Endodermal cell (in vitro differentiated cells): ENCODE measurements around the gene RALGPS1. TPM values are rescaled to one million over a fixed set of nuclear protein-coding genes. Genes with fewer than 3 reads are reported as not detected.

Source experiments
- DNase-seq: peaks from one replicate; pipeline ENCODE4 v3.0.0-alpha.2; 2017
- H3K27ac ChIP-seq: 2 replicates; pipeline ENCODE4 v1.5.1; 2013; ENCODE audit warnings: mild to moderate bottlenecking, low read depth, low read length, moderate library complexity
- H3K27me3 ChIP-seq: 2 replicates; pipeline ENCODE4 v1.6.1; 2013; ENCODE audit warnings: mild to moderate bottlenecking, low read length, moderate library complexity; ENCODE audit not compliant: insufficient read depth, control insufficient read depth, poor library complexity, severe bottlenecking
- H3K36me3 ChIP-seq: 2 replicates; pipeline ENCODE4 v1.7.0; 2013; ENCODE audit warnings: mild to moderate bottlenecking, low read length, moderate library complexity; ENCODE audit not compliant: control insufficient read depth, insufficient read depth
- H3K4me1 ChIP-seq: one replicate; pipeline ENCODE4 v1.7.0; 2013; ENCODE audit warnings: low read length; ENCODE audit not compliant: control insufficient read depth, insufficient read depth
- H3K4me3 ChIP-seq: 2 replicates; pipeline ENCODE4 v1.5.1; 2013; ENCODE audit warnings: mild to moderate bottlenecking, low read length, moderate library complexity
- H3K9ac ChIP-seq: 2 replicates; pipeline ENCODE4 v1.6.1; 2013; ENCODE audit warnings: mild to moderate bottlenecking, low read length, moderate library complexity; ENCODE audit not compliant: poor library complexity, severe bottlenecking; ENCODE audit errors: extremely low read depth
- H3K9me3 ChIP-seq: 2 replicates; pipeline ENCODE4 v1.6.1; 2013; ENCODE audit warnings: mild to moderate bottlenecking, low read length, moderate library complexity; ENCODE audit not compliant: control insufficient read depth
- H3K27ac Mint-ChIP-seq: 2 replicates; pipeline ENCODE4 v1.8.0; 2020; ENCODE audit warnings: mixed read lengths
- H3K27me3 Mint-ChIP-seq: 2 replicates; pipeline ENCODE4 v1.8.0; 2021; ENCODE audit warnings: mild to moderate bottlenecking, mixed read lengths; ENCODE audit not compliant: insufficient read depth
- H3K36me3 Mint-ChIP-seq: 2 replicates; pipeline ENCODE4 v1.8.0; 2020; ENCODE audit warnings: low read depth, mixed read lengths
- H3K4me1 Mint-ChIP-seq: 2 replicates; pipeline ENCODE4 v1.8.0; 2020; ENCODE audit warnings: mixed read lengths
- H3K4me3 Mint-ChIP-seq: 2 replicates; pipeline ENCODE4 v1.8.0; 2020; ENCODE audit warnings: mild to moderate bottlenecking, moderate library complexity, mixed read lengths
- H3K9me3 Mint-ChIP-seq: 2 replicates; pipeline ENCODE4 v1.8.0; 2020; ENCODE audit warnings: mild to moderate bottlenecking, mixed read lengths
- WGBS, 2 experiments: methylation state at CpG; one replicate each; pipeline versions ENCODE4 v1.1.5 to v1.1.7; 2013; ENCODE audit warnings: missing lambda C conversion rate in 2 of 2, mixed read lengths in 1 of 2; ENCODE audit not compliant: insufficient coverage in 1 of 2, insufficient read length in 1 of 2; 5-methylcytosine and 5-hydroxymethylcytosine counted together
- total RNA-seq, 2 donors: library from RNA; stranded (reverse); fragmentation: NEBNext Ultra II Directional in 1 of 2; extraction: Animal tissue kit (Norgen Biotek cat#: 25700) in 1 of 2; gene quantifications; 2 replicates in 1 of 2; 3 replicates in 1 of 2; pipeline ENCODE4 v1.2.1, GENCODE V29; 2021
- TF ChIP-seq, protein P1 (sequence below): fragments of 200-600 bp; sonication (generic); conservative IDR thresholded peaks from 2 replicates; pipeline ENCODE4 v1.5.0; 2021; ENCODE audit warnings: antibody characterized with exemption, mild to moderate bottlenecking

The RALGPS1 gene
- total RNA-seq, 2 donors from 2014 or later: 23.3 to 25.0 TPM

DNA sequence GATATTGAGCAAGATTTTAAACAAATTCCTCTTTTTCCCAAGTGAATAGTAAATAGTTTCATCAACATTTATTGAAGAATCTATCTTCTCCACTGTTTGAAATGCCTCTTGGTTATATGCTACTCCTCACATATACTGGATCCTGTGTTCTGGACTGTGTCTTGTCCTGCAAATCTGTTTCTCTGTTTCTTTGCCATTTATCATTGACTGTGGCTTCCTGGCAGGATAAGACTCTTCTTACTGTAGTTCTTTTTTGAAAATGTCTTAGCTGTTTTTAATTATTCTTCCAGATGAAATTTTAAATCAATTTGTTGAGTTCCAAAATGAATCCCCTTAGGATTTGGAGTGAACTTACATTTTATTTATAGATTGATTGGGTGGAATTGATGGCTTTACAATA is 27.8 kb downstream of the RALGPS1 start:
- H3K9ac ChIP-seq: no peak overlapping the region
- H3K36me3 ChIP-seq: no peaks in the 10 kb centered on the region
- H3K27ac ChIP-seq: no peak overlapping the region
- no peaks in the 10 kb centered on the region for H3K36me3 Mint-ChIP-seq
- TF ChIP-seq, protein P1, sequence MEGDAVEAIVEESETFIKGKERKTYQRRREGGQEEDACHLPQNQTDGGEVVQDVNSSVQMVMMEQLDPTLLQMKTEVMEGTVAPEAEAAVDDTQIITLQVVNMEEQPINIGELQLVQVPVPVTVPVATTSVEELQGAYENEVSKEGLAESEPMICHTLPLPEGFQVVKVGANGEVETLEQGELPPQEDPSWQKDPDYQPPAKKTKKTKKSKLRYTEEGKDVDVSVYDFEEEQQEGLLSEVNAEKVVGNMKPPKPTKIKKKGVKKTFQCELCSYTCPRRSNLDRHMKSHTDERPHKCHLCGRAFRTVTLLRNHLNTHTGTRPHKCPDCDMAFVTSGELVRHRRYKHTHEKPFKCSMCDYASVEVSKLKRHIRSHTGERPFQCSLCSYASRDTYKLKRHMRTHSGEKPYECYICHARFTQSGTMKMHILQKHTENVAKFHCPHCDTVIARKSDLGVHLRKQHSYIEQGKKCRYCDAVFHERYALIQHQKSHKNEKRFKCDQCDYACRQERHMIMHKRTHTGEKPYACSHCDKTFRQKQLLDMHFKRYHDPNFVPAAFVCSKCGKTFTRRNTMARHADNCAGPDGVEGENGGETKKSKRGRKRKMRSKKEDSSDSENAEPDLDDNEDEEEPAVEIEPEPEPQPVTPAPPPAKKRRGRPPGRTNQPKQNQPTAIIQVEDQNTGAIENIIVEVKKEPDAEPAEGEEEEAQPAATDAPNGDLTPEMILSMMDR: no peak
- H3K27me3 ChIP-seq: no peaks in the 10 kb centered on the region
- no peak overlapping the region for H3K4me3 Mint-ChIP-seq
- H3K9me3 Mint-ChIP-seq: no peaks in the 10 kb centered on the region
- no peak for DNase-seq
- no peaks in the 10 kb centered on the region for H3K27me3 Mint-ChIP-seq
- H3K9me3 ChIP-seq: no peaks in the 10 kb centered on the region
- H3K4me1 ChIP-seq: no peaks in the 10 kb centered on the region
- H3K4me3 ChIP-seq: no peak overlapping the region
- peaks cover 13% of the 10 kb centered on the region for H3K4me1 Mint-ChIP-seq
- no peak overlapping the region for H3K27ac Mint-ChIP-seq

DNA sequence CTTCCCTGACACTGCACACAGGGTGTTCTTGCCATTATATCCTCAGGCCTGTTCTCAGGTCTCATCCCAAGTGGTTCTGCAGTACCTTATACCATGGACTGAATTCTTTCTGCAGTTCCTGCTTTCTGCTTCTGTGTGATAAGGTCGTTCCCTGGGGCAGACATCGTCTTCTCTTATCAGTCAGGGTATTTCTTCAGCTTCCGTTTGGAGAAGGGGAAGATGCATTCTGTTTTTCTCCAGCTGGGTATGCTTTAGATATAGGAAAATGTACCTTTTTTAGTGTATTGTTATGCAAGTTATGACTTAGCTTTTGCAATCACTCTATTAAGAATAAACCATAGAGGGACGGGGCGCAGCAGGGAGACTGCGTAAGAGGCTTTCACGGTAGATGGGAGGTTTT is 31.1 kb downstream of the RALGPS1 start:
- no peak for DNase-seq
- WGBS, 2 experiments: 88% methylated on average over 7 of the region's 7 CpGs; no CpG with 5 or more reads in 1 of the 2 experiments
- H3K9me3 ChIP-seq: no peaks in the 10 kb centered on the region
- H3K4me3 Mint-ChIP-seq: no peak overlapping the region
- no peaks in the 10 kb centered on the region for H3K4me1 ChIP-seq
- H3K27ac Mint-ChIP-seq: no peak overlapping the region
- no peaks in the 10 kb centered on the region for H3K36me3 Mint-ChIP-seq
- no peaks in the 10 kb centered on the region for H3K27me3 Mint-ChIP-seq
- H3K27ac ChIP-seq: no peak overlapping the region
- no peaks in the 10 kb centered on the region for H3K36me3 ChIP-seq
- H3K4me3 ChIP-seq: no peak overlapping the region
- no peaks in the 10 kb centered on the region for H3K9me3 Mint-ChIP-seq
- TF ChIP-seq, protein P1: no peak
- no peaks in the 10 kb centered on the region for H3K27me3 ChIP-seq
- no peak overlapping the region for H3K9ac ChIP-seq
- H3K4me1 Mint-ChIP-seq: peaks cover 18% of the 10 kb centered on the region

DNA sequence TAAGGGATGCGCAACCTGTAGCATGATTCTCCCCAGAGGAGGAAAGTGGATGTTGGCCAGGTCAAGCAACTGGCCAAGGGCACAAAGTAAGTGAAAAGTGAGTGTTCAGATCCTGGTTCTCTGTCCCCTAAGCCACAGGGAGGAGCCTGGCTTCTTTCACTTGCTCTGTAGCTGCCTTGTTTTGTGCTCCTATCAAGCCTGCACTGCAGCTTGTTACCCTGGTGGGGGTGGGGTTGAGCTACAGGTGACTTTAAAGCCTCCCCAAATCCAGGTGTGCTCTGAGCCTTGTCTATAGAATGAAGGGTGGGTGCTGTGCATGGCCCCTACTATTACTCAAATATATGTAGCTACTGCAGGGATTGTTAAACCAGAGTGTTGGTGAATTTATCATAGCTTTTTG is 32.9 kb downstream of the RALGPS1 start:
- Mint-ChIP-seq H3K4me1 (peaks cover 29% of the 10 kb centered on the region), H3K36me3 (no peaks in the 10 kb centered on the region), H3K9me3 (no peaks in the 10 kb centered on the region), H3K27ac (no peak overlapping the region), H3K4me3 (no peak overlapping the region), H3K27me3 (no peaks in the 10 kb centered on the region)
- Histone ChIP-seq H3K9ac (no peak overlapping the region), H3K4me3 (no peak overlapping the region), H3K4me1 (no peaks in the 10 kb centered on the region), H3K9me3 (no peaks in the 10 kb centered on the region), H3K36me3 (no peaks in the 10 kb centered on the region), H3K27me3 (no peaks in the 10 kb centered on the region), H3K27ac (no peak overlapping the region)
- DNase-seq: peak; percentile 80
- TF ChIP-seq, protein P1: peak; percentile 76
- 95 to 100% methylated on average over 1 of the region's 1 CpG for WGBS, 2 experiments
